DMS53 (cell line): ENCODE results near the gene RPS15.
"Not testable (repeated sequence)": the region's sequence is repeated elsewhere in the genome, so short reads cannot be mapped to it uniquely, and the experiment has no call there.

Experiments used
- DNase-seq: peaks from one replicate; lab custom pipeline; 2025; lab: John Stamatoyannopoulos, UW

The RPS15 gene

GRCh38 chr19:1470305-1471009 is 32.3 kb downstream of the RPS15 start:
- DNase-seq = peak; percentile 43

- DNase-seq = peak; percentile 62
These were observed 32.9 kb downstream of the RPS15 start for GRCh38 chr19:1471010-1471514.

DNA sequence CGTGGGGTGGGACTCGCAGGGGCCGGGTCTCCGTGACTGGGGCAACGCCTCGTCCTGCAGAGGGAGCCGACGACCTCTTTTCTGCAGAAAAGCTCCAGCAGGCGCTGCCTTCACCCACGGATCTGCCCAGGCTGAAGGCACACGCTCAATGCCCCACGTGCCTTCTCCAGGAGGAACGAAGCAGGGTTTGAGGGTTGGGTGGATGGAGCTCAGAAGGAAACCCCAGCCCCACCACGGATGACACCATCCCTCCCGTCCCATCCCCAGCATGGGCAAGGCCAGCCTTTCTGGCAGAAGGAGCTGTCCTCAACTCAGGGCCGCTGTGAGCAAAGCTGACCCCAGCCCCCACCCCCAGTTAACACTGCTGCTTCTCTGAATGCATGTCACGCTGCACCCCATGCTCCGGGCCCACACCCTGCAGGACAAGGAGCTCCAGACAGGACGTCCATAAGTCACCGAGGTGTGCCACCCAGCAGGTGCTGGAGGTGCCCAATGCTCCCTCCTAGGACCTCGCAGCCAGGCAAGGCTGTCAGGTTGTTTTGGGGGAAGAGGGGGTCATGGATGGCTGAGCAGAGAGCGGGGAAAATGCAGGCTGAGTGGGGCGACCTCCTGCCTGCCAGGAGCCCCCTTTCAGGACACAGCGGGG is 33.4 kb downstream of the RPS15 start:
- DNase-seq = peak; percentile 37

DNA sequence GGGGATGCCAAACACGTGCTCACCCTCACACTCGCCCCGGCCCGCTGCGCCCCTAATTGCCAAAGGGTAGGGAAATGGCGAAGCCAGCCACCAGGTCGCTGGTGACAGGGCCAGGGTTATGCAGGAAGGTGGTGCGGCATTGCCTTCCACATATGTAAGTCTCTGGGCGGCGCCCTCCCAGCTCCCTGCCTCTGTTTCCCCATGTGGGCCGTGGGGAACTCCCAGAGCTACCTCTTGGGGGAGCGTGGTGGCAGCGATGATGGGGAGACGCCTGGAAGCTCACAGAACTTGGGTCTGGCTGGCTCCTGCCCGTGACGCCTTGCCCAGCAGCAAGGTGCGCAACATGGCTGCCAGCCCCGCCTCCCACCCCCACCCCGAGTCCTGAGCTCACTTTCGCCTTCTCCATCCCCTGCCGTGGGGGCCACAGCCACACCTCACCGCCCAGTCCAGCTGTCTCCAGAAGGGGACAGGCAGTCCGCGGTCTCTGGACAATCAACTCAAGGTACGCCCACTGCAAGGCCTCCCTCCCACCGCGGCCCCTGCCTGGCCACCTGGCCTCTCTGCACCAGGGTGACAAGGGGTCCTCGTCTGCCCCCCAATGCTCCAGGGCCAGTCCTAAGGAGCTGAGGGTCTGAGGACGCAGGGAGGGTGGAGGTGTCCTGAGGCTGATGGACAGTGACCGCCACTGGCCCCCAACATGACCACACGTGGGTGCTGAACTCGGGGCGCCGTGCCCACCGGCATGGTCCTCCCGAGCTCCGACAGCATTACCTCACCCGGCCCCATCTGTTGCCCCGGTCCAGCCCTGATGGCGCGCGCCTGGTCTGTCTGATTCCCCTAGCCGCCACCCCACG is 34.3 kb downstream of the RPS15 start:
- peak; percentile 34 for DNase-seq

DNA sequence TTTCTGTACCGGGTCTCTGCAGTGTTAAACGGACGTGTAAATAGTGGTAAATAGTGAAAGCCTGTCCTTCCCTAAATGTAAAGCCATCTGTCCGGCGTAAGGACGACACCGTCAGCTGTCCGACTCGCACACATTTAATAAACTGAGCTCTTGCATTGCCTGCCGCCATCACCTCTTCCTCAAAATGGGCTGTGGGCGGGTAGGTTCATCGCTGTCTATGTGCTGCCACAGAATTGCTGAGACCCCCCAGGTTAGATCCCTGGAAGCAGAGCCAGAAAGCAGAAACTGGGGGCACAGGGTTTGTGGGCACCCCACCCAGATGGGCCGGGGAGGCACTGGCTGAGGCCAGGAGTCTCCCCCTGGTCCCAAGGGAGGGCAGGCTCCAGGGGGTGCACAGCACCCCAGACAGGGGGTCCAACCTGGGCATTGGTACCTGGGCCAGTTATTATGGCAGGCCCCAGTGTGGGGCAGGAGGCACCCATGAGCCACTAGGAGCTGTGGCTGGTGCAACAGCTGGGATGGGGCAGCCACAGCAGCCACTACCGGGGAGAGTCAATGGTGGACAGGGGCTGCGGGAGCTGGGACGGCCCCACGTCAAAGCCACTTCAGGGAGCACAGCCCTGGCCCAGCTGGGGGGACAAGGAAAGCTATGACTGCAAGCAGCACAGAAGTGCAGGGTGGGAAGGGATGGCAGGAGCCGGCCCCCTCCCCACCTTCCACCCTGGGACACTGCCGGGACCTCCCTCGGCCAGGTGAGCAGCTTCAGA is 35.1 kb downstream of the RPS15 start:
- no peak for DNase-seq

- DNase-seq = no peak
These were observed 36.0 kb downstream of the RPS15 start for GRCh38 chr19:1474011-1474764.

GRCh38 chr19:1474765-1475351 is 36.7 kb downstream of the RPS15 start:
- no peak for DNase-seq

DNA sequence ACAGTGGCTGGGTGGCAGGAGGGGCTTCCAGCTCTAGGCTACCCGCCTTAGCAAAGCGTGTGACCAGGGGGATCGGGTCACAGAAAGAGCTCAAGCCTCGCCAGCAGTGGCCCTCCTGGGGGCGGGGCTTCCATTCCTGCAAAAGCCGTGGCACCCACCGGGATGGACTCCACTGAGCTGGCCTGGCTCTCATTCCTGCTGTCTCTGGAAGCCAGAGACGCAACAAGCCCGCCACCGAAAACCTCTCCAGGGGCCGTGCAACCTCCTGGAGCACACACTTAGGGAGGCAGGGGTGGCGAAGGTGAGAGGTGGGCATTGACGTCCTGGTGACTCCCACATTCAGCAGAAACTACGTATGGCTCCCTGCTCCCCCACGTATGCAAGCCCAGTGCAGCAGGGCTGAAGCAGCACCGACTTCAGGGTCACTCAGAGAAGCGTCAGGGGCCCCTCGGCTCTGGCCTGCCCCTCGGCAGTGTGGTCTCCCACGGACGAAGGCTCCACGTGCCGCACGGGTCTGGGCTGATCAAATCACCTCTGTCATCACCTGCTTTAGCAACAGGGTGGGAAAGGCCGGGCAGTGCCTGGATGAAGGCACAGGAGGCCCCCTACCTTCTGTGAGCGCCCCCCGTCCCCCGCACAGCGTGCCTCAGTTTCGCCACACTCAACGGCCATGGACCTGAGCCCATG is 37.7 kb downstream of the RPS15 start:
- DNase-seq = no peak

- DNase-seq = not testable (repeated sequence)
These were observed 38.9 kb downstream of the RPS15 start for GRCh38 chr19:1477056-1477455.

DNA sequence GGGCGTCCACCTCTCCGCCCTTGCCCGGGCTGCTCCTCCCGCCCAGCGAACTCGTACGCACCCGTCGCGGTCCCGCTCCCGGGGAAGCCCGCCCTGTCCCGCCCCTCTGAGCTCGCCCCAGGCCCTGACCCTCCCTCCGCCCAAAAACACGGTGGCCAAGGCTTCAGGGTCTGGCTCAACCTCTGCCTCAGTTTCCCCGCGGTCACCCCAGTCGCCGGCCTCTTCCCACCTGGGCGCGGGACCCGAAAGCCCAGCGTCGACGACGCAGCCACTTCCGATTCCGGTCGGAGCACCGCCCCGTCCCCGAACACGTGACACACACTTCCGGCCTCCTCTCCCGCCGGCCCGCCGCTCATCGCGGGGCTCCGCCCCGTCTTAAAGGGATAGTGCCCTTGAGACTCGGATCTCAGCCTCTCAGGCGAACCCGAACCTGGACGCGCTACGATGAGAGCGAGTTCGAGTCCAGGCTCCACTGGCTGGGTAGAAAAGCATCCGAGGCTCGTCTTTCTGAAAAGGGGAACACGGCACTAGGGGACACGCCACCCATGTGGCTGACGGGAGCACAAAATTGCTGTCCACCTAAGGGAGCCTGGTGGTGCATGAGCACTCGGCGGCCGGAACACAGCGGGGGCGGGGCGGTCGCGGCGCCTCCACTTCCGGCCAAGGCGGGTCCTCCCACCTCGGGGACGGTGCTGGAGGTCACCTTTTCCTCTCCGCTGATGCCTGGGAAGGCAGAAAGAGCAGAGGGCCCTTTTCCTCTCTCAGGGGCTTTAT is 40.9 kb downstream of the RPS15 start, which contains the start of gene C19orf25:
Gene C19orf25 (minus strand): TSS at position 282 of the 774 bp plus-strand sequence. CDS start 312 bp downstream, outside the sequence.
- DNase-seq = peak; percentile 96

GRCh38 chr19:1481224-1481892 is 43.2 kb downstream of the RPS15 start:
- no peak for DNase-seq

DNA sequence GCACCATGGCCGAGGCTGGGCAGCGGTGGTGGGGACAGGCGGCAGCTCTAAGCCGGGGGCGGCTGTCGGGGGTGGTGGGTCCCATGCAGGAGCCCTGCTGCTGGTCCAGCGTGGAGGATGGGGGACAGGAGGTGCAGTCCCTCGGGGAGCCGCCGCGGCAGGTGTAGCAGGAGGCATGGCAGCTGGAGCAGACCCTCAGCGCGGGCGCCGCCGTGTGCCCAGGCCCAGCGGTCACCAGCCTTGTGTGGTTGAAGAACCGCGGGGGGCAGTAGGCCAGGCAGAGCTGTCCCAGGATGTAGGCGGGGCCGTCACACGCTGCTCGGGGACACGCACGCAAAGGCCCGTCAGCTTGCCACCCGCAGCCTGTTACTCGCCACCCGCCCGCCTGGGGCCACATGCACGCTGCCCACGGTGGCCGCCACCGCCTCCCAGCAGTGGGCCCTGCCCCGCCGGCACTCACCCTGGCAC is 43.7 kb downstream of the RPS15 start:
- DNase-seq = peak; percentile 42

DNA sequence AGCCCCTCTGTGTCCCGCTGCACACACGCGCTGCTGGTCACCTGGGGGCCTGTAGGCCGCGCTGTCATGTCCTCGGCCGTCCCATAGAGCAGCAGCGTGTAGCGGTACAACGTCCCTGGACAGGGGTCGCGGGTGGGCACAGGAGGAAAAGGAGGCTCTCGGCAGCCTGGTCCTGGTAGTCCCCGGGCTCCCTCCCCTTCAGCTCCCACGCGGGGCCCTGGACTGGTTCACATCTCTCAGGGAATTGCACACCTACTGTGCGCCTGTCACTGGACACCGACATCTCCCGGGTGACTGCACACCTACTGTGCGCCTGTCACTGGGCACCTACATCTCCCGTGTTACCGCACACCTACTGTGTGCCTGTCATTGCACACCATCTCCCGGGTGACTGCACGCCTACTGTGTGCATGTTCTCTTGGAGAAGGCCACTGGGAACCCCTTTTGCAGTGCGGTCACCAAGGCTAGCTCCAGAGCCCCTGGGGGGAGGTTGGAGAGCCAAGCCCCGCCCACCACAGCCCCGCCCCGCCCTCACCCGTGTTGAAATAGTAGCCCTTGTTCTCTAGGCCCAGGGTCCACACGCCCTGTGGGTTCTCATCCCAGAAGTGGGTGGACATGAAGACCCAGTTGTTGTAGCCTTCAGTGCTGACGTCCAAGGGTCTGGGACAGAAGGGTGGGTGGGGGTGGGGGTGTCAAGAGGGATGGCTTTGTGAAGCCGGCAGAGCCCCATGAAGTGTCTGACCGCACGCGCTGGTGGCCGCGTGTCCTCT is 44.4 kb downstream of the RPS15 start:
- DNase-seq = no peak

DNA sequence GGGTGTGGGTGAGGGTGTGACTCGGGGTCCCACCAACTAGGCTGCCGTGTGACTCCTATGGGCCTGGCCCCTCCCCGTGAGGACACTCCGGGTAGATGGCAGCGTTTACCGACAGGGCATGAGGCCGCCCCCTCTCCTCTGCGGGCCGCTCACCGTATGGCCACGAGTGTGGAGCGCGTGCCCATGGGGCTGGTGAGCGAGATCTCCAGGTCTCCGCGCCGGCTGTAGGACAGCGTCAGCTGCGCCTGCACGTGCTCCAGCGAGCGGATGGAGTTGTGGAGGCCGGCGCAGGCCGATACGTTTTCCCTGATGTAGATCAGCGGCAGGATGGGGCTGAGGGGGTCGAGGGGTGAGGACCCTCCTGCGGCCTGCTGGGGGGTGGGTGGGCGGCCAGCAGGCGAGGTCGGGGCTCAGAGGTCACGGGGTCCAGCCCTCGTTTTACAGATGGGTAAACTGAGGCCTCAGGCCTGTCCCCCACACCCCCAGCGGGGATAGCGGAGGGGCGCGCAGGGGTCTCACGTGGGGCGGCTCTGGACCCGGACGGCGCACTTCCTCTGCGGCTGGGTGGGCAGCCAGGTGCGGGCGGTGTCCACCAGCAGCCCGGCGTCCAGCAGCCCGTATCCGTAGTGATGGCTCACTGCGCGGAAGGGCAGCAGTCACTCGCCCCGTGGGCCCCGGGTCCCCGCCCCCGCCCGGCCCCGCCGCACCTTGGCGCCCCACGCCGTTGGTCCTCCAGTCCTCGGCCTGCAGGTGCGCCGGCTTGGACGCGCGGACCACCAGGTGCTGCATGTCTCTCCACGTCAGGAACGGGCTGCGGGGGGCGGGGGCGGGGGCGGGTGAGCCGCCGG is 45.2 kb downstream of the RPS15 start:
- DNase-seq = no peak

- DNase-seq = no peak
These were observed 45.8 kb downstream of the RPS15 start for GRCh38 chr19:1483979-1484428.

- DNase-seq = no peak
These were observed 48.8 kb downstream of the RPS15 start for GRCh38 chr19:1486720-1487575.
